HG03095 (cell line): ENCODE data around the gene GALNT4.

Source experiments
- ATAC-seq: cut with Tn5 transposase; IDR thresholded peaks from one replicate; pipeline ENCODE4 v1.9.1; 2021; ENCODE audit warnings: moderate library complexity; ENCODE audit not compliant: unreplicated experiment

GALNT4 gene

DNA sequence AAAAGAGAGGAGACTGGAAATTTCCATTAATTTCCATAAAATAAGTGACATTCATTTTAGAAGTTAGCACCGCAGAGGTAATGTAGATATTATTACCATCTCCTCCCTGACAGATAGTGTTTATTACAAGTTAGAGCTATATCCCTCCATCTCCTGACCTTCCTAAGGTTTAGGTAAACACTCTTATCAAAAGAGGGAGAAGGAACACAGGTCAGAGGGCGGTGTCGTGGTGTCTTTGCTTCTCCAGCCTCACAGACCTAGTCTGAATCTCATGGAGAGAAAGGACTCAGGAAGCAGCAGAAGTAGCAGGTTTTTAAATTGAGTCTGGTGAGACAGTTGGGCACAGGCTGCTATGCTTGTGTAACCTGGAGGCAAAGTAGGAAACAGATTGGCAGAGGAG, 12.8 kb upstream of the GALNT4 start:
- ATAC-seq, result no peak

GRCh38 chr12:89529738-89530137, 5.1 kb upstream of the GALNT4 start:
- ATAC-seq, result no peak

GRCh38 chr12:89528434-89528833, 3.8 kb upstream of the GALNT4 start:
- no peak for ATAC-seq

DNA sequence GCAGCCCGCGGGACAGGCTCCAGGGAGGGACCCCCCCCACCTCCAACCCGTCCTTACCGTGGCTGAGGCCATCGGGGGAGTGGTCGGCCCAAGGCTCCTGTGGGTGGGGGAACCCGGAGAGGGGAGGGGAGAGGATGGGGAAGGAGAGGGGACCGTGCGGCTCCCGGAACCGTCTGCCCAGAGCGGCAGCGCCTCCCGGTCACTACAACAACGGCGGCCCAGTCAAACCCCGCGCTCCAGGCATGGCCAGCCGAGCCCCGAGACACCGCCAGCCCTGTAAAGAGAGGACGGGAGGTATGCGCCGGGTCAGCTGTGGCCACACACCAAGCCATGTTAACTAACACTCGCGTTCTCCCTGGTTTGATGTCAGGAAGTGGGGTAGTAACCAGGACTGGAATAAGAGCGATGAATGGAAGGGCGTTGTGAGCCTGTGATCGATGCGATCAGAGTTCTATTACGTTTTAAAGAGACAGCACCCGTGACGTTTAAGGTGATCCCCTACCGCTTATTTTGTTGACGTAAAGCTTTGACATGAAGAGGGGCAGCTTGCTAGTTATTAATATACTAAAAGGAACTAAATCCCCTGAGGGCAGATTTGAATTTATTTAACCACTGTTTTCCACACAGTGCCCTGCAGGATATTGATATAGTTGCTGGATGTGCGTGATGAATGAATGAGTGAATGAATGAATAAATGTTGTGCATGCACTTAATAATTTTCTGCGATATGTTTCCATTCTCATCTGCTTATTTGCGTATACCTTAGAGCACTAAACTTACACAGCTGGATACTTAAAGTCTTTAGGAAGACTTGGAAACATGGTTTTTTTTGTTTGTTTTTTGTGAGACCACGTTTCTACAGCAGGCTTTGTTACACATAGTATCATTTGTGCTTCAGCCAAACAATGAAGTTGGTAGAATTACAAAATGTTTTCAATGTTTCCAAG, 1.5 kb upstream of the GALNT4 start, which contains the start of gene POC1B:
Gene POC1B (minus strand): TSS at position 224 of the 947 bp plus-strand sequence. CDS start 152 bp downstream, at position 72.
- ATAC-seq, result peak; percentile 61

DNA sequence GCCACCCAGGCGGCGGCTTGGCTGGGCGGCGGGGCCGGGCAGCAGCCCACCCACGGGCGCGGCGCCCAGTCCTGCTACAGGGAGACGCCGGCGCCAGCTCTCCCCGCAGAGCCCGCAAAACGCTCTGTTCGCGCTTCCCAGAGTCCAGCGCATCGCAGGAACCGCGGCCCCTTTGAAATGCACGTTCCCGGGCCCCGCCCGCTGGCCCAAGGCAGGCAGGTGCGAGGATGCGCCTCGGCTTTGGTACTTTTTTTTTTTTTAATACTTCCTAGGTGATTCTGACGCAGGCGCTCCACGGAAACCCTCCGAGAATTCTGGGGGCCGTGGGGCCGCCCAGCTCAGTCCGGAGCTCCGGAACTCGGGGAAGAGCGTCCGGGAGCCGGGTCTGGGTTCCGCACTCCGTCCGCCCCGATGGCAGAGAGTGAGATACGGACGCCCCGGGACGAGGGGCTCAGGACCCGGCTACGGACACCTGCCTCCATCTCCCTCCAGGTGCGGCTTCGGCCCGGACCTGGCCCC, 768 bp upstream of the GALNT4 start:
- peak; percentile 26 for ATAC-seq

DNA sequence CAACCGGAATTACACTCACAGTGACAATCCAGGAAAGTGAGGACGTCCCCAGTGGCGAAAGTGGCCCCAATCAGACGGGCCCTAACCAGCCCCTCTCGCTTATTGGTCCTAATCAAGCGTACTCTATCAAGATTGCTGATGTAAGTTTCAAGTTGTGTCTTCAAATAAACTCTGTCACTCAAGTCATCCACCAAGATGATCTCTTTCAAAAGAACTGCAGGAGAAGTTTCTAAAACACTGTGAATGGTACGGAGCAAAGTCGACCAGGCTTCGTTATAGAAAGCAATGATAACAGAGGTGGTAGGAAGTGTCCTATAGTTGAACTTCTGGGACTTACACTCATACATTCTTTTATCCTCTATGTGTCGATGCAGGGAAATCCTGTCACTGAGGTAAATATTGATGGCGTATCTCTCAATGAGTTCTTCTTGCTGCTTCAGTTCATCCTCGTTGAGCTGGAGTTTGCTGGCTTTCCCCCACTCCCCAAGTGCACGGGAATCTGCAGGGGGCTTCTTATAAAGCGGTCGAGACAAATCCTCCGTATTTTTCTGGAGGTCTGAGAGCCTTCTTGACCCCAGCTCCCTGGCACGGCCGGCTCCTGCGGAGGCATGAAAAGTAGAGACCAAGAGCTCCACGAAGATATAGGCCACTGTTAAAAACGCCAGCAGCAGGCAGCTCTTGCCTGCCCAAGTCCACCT, 604 bp downstream of the GALNT4 start:
- no peak for ATAC-seq

DNA sequence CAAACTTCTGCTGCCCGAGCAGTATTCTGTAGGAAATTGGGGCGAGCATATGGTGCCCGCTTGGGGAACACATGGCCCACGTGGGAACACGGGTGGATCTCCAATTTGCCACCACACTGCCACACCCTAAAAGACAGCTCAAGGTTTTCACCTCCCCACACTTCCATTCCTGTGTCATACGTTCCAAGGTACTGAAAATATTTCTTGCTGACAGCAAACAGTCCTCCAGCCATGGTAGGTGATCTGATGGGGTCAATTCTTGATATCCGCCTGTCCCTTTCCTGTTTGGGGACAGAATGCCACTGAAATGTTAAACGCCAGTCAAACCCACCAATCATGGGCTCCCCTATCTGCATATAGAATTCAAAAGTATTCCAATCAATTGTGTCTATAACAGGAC, 1.2 kb downstream of the GALNT4 start:
- no peak for ATAC-seq

DNA sequence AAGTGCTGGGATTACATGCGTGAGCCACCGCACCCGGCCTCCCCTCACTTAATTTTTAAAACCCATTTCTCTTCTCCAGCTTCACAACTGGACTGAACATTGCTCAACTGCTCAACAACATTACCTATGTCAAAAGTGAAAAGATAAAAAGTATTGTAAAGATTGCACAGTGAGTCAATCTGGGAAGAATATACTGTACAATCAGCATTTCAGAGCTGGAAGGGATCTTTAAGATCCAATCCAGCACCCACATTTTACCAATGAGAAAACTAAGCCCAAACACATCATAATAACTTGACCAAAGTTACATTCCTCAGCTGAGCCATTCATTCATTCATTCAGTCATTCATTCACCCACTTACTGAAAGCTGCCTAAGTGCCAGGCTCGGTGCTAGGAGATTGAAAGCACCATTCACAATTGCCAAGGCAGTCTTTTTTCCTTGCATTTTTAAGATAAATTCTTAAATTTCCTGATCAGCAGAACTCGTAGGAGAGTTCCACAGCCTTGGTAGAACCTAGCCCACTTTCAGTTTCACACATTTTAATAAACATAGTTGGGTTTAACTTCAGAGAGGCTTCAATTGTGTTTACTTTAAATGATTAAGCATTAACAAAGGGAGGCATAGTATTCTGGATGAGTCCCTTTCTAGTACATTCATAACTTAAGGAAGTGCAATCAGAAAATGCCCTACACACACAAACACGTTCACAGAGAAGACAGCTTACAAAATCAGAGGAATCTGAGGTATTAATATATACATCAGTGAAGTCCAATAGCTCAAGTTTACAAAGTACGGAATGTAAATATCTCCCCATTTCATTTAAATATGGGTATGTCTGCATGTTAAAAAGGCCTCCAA, 3.0 kb downstream of the GALNT4 start:
- no peak for ATAC-seq

- ATAC-seq, result no peak
Observed at GRCh38 chr12:89517720-89518119, 6.9 kb downstream of the GALNT4 start.

GRCh38 chr12:89516633-89517032, 8.0 kb downstream of the GALNT4 start:
- no peak for ATAC-seq

DNA sequence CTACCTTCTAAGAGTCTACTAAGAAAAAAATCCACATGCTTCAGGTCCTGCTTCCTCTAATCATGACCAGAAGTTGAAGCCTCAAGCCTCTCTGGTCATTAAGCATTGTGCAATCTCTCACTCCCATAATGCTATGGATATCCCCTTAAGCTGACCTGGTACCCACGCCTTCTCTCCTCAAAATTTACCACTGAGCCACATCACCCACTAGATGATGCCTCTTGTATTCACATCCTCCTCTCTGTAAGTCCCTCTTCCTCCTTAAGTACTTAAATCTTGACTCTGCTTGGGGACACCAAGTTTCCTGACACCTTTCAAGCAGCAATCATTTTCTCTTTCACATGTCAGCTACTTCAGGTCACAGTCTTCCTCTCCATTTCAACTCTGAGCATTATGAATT, 9.8 kb downstream of the GALNT4 start:
- peak; percentile 81 for ATAC-seq

GRCh38 chr12:89513544-89513943, 11.1 kb downstream of the GALNT4 start:
- no peak for ATAC-seq

DNA sequence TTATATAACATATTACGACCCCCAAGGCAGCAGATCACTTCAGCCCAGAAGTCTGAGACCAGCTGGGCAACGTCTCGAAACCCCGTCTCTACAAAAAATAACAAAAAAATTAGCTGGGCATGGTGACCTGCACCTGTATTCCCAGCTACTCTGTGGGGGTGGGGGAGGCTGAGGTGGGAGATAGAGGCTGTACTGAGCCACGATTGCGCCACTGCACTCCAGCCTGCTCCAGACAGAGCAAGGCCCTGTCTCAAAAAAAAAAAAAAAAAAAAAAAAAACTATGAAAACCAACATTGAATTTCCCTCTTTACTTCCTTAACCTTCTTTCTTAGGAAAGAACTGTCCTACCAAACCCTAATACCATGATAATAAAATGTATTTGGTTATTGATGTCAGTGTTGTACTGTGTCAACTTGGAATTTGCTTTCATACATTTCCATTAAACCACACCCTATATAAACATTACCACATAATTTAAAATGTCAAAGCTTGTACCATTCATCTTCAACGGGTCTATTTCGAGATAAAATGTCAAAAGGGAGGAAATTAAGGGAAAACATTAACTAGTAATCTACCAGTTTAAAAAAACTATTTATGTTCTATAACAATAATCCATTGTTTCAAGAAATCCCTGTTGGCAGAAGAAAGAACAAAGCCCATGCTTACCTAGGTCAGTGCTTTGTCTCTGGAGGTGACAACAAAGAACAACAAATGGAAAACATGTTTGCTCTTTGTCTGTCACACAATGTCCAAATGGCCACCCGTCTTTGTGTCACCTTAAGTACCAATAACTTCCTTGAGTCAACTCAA, 17.4 kb downstream of the GALNT4 start:
- no peak for ATAC-seq

DNA sequence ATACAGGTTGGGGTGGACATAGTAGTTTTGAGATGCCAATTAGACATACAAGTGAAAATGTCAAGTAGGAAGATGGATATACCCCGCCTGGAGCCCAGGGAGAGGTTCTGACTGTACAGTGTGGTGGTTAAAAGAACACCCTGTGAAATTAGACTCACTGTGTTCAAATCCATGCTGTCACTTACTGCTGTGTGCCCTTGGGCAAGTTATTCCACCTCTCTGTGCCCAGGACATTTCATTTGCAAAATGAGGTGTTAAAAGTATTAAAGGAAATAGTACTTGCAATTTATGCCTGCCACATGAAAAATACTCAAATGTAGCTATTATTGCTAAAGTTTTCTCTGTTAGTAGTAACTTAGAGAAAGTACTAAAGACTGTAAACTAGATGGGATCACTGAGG, 18.5 kb downstream of the GALNT4 start:
- no peak for ATAC-seq

DNA sequence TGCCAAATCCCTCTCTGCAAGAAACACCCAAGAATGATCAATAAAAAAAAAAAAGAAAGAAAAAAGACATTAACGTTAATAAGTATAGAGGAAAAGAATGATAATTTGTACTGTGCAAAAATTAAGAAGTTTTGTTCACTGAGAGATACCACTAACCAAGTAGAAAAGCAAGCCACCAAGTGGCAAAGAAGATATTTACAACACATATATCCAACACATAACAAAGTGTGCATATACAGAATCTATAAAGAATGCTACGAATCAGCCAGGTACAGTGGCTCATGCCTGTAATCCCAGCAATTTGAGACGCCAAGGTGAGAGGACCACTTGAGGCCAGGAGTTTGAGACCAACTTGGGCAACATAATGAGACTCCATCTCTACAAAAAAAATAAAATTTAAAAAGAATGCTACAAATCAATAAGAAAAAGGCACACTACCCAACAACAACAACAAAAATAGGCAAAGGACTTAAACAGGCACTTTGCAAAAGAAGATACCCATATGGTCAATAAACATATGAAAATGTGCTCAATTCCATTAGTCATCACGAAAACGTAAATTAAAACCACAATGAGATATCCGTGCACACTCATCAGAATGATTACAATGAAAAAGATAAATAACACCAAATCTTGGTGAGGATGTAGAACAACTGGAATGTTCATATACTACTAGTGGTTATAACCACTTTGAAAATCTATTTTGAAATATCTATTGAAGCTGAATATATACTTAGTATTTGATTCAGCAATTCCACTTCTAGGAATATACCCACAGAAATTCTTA, 19.8 kb downstream of the GALNT4 start:
- no peak for ATAC-seq

- ATAC-seq, result no peak
Observed at GRCh38 chr12:89501793-89502192, 22.8 kb downstream of the GALNT4 start.

DNA sequence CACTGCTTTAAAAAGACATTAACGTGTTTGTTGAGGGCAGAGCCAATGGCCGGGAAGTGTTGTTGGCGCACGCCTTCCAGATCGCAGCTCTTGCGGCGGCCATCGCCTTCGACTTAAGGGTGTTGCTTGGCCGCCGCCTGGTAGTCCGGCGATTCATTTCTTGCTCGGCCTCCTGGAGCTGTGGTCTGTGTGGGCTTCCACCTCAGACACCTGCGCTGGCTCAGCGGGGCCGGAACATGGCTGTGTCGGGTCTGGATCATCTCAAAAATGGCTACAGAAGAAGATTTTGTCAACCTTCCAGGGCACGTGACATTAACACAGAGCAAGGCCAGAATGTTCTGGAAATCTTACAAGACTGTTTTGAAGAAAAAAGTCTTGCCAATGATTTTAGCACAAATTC, 24.7 kb downstream of the GALNT4 start:
- ATAC-seq, result no peak

DNA sequence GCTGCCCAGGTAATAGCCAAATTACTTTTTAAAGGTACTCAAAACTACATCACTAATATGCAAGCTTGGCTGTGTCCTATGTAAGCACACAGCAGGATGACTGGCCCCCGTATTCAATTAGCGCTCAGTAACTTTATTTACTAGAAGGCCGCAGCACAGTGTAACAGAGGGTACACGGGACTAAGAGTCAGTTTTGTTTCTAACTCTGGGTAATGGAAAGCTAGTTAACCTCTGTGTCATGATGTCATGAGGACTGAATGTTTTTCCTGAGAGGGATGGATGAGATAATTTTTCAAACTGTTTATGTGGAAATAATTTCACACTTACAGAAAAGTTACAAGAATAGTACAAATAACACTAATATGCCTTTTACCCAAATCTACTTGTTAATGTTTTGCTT, 27.1 kb downstream of the GALNT4 start:
- no peak for ATAC-seq

GRCh38 chr12:89497005-89497404, 27.6 kb downstream of the GALNT4 start:
- ATAC-seq, result no peak
